Fibroblast of skin of abdomen (primary cell): ENCODE results near the gene ARMC9.

Experiments used
- DNase-seq: peaks from one replicate; pipeline ENCODE4 v3.0.0-alpha.2; 2013

The ARMC9 gene

DNA sequence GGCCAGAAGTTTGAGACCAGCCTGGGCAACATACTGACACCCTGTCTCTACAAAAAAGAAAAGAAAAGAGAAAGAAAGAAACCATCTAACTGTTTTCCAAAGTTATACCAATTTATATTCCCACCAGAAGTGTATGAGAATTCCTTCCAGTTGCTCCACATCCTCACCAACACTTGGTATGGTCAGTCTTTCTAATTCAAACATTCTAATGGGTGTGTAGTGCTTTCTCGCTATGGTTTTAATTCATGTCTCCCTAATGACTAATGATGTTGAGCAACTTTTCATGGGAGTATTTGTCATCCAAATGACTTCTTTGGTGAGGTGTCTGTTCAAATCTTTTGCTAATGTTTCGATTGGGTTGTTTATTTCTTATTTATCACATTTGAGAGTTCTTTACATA is 186.5 kb downstream of the ARMC9 start:
- DNase-seq = no peak

GRCh38 chr2:231385429-231385828 is 187.0 kb downstream of the ARMC9 start:
- DNase-seq = no peak

DNA sequence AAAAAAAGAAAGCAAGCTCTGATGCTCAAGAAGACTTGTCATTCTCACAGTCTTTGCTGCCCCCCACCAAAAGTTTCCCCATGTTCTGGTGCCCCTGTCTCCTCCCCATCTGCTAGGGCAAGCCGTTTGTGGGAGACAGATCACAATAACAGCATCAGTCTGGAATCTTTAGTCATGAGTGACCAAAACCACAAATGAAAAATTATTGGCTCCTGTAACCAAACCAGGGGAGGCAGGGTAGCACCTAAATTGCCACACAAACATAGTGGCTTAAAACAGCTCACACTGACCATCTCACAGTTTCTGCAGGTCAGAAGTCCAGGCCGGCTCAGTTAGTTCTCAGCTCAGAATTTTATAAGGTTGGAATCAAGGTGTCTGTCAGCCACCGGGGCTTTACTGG is 188.0 kb downstream of the ARMC9 start:
- peak; percentile 69 for DNase-seq

DNA sequence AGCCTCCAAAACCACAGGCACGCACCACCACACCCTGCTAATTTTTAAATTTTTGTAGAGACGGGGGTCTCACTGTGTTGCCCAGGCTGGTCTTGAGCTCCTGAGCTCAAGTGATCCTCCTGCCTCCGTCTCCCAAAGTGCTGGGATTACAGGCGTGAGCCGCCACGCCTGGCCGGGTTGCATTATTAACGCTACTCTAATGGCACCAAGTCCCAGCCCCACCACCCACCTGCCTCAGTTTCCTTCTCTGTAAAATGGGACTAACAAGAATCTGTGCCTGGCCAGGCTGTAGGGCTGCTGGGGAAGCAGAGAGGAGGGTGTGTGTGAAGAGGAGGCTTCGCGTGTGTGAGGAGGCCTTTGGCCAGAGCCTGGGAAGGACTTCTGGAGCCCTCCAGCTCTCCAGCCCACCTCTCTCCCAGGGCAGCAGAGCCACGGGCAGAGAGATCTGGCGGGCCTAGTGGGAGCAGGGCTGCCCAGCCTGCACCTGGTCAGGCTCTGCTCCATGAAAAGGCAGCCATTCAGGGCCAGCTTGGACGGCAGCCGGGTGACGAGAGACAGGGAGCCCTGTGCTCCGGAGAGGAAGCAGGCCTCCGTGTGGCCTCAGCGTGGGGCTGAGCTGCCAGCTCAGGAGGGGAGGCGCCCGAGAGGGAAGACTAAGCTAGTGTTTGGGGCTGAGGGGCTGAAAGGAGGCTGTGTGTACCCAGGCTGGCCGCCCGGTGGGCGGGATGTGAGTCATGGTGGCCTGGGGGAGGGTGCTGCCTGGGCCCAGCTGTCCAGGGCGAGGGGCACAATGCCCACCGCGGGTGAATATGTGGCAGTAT is 189.7 kb downstream of the ARMC9 start:
- peak; percentile 47 for DNase-seq

GRCh38 chr2:231388725-231389346 is 190.4 kb downstream of the ARMC9 start:
- no peak for DNase-seq

- no peak for DNase-seq
These were observed 192.2 kb downstream of the ARMC9 start for GRCh38 chr2:231390667-231391066.

DNA sequence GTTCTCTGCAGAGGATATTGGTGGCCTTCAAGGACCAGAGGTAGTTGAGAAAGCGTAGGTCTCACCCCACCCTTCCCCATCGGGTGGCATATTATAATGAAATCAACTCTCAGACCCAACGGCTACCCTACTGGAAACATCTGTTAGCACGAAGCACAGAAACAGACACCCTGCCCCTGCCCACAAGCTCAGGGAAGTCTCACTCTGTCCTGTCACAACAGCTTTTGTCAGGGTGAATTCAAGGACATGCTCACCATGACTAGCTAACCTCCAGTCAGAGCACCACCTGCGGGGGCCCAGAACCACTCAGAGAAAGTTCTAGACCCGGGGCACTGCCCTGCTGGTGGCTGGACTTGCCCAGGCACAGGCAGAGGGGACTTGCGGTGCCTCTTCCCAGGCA is 193.6 kb downstream of the ARMC9 start:
- DNase-seq = no peak

DNA sequence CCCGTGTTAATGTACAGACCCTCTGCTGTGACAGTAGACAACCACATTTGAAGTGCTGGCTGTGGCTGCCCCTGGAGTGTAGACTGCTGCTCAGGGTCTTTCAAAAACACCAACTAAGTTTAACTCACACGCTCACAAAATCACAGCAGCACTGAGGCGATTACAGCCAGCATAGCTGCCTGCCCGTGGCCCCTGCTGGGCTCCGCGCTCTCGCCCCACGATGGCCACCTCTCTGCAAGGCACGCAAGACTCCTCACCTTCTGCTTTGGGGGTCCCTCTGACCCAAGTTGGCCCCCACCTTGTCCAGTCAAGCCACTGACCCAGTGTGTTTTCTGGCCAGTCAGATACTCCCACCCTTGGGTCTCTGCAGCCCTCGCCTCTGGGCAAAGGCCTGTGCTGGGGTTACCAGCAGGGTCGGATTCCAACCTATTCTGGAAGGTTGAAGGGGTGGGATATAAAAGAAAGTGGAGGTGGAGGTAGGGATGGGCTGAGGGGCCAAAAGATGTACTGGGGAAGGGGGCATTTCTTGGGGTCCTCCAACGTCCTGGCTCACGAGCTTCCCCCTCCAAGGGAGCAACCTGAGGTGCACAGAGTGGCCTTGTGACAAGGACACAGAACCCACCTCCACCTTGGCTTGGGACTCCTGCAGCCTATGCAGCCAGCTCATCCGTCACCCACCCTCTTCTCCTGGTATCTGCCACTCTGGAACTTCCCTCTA is 194.2 kb downstream of the ARMC9 start:
- DNase-seq = no peak

- DNase-seq = no peak
These were observed 195.0 kb downstream of the ARMC9 start for GRCh38 chr2:231393149-231394131.

GRCh38 chr2:231394211-231395141 is 196.0 kb downstream of the ARMC9 start:
- DNase-seq = no peak

DNA sequence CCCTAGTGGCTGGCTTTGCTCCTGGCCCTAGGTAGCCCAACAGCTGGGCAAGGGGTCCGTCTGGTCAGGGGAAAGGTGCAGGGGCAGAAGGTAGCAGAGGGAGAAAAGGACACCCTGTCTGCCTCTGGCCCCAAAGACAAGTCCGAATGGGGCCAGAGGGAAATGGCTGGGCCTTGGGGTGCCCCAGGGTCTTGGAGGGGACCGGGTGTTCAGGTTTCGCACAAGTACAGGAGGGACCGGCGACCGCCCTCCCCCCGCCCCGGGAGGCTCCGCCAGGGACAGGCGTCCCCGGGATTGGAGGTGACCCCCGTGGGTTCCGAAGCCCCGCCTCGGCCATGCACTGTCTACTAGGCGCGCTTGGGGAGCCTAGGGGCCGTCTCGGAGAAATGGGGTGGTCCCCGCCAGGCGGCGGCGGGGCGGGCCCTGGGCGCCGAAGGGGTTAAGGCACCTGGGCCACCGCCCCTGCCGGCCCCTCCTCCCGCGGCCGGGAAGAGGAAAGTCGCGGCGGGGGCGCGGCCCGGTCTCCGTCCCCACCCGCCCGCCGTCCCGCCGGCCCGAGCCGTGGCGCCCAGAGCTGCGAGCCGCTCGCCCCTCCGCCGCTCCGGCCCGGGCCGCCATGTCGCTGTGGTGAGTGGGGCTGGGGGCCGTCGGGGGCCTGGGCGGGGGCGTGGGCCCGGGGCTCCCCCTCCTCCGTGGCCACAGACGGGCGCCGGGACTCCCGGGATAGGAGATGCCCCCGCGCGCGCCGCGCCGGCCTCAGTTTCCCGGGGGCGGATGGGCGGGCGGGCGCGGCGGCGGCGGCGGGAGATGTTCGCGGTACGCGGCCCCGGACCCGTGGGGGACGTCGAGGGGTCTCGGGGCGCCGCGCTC is 197.0 kb downstream of the ARMC9 start, which contains the start of gene B3GNT7:
Gene B3GNT7 (plus strand): TSS at position 523 of the 870 bp plus-strand sequence. CDS start 94 bp downstream, at position 617.
- no peak for DNase-seq

GRCh38 chr2:231396058-231396821 is 197.8 kb downstream of the ARMC9 start:
- no peak for DNase-seq

DNA sequence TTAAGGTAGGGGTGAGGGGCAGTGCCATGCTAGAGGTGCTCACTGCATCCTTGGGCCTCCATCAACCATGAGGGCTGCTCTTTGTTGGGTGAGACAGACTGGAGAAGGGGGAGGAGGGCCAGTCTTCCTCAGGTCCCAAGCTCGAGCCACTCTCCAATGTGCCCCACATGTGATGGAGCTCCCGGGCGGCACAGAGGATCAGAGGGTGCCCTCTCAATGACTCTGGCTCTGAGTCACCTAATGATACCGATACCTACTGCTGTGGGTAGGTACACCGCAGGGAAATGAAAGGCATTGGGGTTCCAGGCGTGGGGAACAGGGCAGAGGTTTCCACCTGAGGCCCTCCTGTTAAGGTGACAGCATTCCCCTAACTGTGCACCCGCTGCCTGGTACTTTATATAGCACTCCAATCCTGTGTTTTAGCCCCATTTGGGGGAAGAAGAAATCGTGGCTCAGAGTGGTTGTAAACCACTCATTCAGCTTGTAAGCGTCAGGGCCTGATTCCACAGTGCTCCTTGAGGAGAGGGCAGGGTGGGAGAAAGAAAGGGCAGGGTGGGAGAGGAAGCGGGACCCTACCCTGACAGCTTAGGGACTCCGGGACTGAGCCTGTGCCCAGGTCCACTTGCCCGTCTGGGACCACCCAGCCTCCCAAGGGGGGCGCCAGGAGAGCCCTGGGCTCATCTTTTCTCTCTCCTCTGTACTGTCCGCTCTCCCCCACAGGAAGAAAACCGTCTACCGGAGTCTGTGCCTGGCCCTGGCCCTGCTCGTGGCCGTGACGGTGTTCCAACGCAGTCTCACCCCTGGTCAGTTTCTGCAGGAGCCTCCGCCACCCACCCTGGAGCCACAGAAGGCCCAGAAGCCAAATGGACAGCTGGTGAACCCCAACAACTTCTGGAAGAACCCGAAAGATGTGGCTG is 198.8 kb downstream of the ARMC9 start:
- no peak for DNase-seq

- no peak for DNase-seq
These were observed 199.5 kb downstream of the ARMC9 start for GRCh38 chr2:231397928-231398294.

GRCh38 chr2:231398585-231398984 is 200.2 kb downstream of the ARMC9 start:
- DNase-seq = no peak

DNA sequence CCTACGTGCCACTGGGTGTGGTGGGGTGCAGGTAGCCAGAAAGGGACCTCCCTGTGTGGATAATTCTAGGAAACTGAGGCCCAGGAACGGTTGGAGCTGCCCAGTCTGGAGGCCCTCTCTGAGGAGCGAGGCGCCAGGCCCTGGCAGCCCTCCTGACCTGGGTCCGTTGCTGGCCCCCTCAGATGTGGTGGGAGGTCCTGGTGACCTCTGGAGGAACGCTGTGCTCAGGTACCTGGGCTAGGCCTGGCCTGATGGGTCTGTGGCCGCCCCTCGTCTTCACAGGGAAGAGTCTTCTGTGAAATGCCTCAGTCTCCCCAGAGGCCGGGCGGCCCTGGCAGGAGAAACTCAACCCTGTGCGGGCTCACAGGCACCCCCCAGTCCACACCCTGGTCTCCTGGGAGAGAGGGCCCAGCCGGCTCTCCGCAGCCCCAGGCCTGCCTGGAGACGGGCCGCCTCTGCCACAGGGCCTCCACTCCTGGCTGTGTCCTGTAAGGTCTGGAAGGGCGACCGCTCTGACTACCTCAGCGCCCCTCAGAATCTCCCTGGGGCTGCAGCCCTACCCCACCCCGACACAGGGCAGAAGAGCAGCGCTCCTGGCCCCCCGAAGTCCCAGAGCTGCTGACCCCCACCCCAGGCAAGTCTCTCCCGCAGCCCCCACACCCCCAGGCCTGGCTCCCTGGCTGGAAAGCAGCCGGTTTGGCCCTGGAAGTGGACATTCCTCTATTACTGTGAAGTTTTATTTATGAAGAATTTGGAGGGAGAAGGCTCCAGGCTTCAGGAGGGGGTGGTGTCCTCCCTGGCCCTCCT is 200.8 kb downstream of the ARMC9 start:
- DNase-seq = no peak
